Activated CD4-positive, alpha-beta T cell treated with anti-CD3 and anti-CD28 coated beads for 4 hours (primary cell): ENCODE results near the gene MAPKAPK3.
"Not testable (repeated sequence)": the region's sequence is repeated elsewhere in the genome, so short reads cannot be mapped to it uniquely, and the experiment has no call there.

Experiments used
- DNase-seq, 2 donors: peaks; one replicate each; pipeline ENCODE4 v3.0.0-alpha.2; 2020

MAPKAPK3 gene

GRCh38 chr3:50657816-50658215 lies 40.9 kb downstream of the MAPKAPK3 start:
- DNase-seq: no peak

GRCh38 chr3:50658416-50658815 lies 41.5 kb downstream of the MAPKAPK3 start:
- no peak for DNase-seq

GRCh38 chr3:50658831-50659230 lies 41.9 kb downstream of the MAPKAPK3 start:
- DNase-seq: no peak

- DNase-seq: no peak
Observed at GRCh38 chr3:50660386-50660785, 43.4 kb downstream of the MAPKAPK3 start.

- no peak for DNase-seq
Observed at GRCh38 chr3:50661321-50661837, 44.4 kb downstream of the MAPKAPK3 start.

- no peak for DNase-seq
Observed at GRCh38 chr3:50662408-50662807, 45.5 kb downstream of the MAPKAPK3 start.

GRCh38 chr3:50665081-50665840 lies 48.3 kb downstream of the MAPKAPK3 start:
- DNase-seq: no peak

GRCh38 chr3:50665841-50666115 lies 48.8 kb downstream of the MAPKAPK3 start:
- DNase-seq: not testable (repeated sequence)

GRCh38 chr3:50666837-50667236 lies 49.9 kb downstream of the MAPKAPK3 start:
- DNase-seq: no peak

- DNase-seq: no peak
Observed at GRCh38 chr3:50671331-50671730, 54.4 kb downstream of the MAPKAPK3 start.

GRCh38 chr3:50672656-50673055 lies 55.7 kb downstream of the MAPKAPK3 start:
- DNase-seq: no peak

- no peak for DNase-seq
Observed at GRCh38 chr3:50673931-50674330, 57.0 kb downstream of the MAPKAPK3 start.

GRCh38 chr3:50674349-50675178 lies 57.6 kb downstream of the MAPKAPK3 start, which contains the start of gene DOCK3:
TSS of gene DOCK3 (plus strand) at chr3:50674927. CDS start at chr3:50675264, 337 bp downstream.
- peak; percentile 52 to 69 for DNase-seq

GRCh38 chr3:50675179-50676030 lies 58.5 kb downstream of the MAPKAPK3 start:
- DNase-seq: peak; percentile 54 to 70

GRCh38 chr3:50676031-50676705 lies 59.2 kb downstream of the MAPKAPK3 start:
- no peak for DNase-seq

GRCh38 chr3:50687127-50687751 lies 70.3 kb downstream of the MAPKAPK3 start:
- no peak for DNase-seq

- DNase-seq: no peak
Observed at GRCh38 chr3:50687916-50688315, 71.0 kb downstream of the MAPKAPK3 start.

GRCh38 chr3:50688602-50689001 lies 71.7 kb downstream of the MAPKAPK3 start:
- not testable (repeated sequence) for DNase-seq

GRCh38 chr3:50689558-50689957 lies 72.6 kb downstream of the MAPKAPK3 start:
- DNase-seq: no peak

GRCh38 chr3:50695031-50695430 lies 78.1 kb downstream of the MAPKAPK3 start:
- DNase-seq: no peak

GRCh38 chr3:50696276-50696675 lies 79.3 kb downstream of the MAPKAPK3 start:
- DNase-seq: no peak

GRCh38 chr3:50698269-50698668 lies 81.3 kb downstream of the MAPKAPK3 start:
- no peak for DNase-seq
